Measurements from ENCODE around the gene CNKSR2.

CNKSR2 gene

GRCh38 chrX:21379991-21380390, 5.8 kb downstream of the CNKSR2 start:
- Histone ChIP-seq H3K9me2 (replicated peaks; ENCODE audit: insufficient read depth, low read length) (no peaks in the 10 kb centered on the region), H3K79me2 (ENCODE audit: insufficient read depth, low read length) (peaks cover 11% of the 10 kb centered on the region; the same call in 1 of the 2 replicates), H3K36me3 (ENCODE audit: low read length) (no peaks in the 10 kb centered on the region), H3K4me3 (ENCODE audit: insufficient read depth, low read length, poor library complexity, severe bottlenecking) (no peak overlapping the region), H3K4me2 (ENCODE audit: low read depth, low read length, poor library complexity, severe bottlenecking) (no peak overlapping the region), H3F3A (ENCODE audit: insufficient read depth) (no peaks in the 10 kb centered on the region), H4K20me1 (ENCODE audit: low read depth, low read length) (no peaks in the 10 kb centered on the region), H2AFZ (ENCODE audit: low read depth, low read length, severe bottlenecking) (no peak overlapping the region), H3K27ac (ENCODE audit: low read depth, low read length) (no peak overlapping the region), H3K27me3 (ENCODE audit: low read length) (no peaks in the 10 kb centered on the region), H3K9ac (ENCODE audit: low read length) (no peak overlapping the region), H3K9me3 (ENCODE audit: insufficient read depth, low read length) (no peaks in the 10 kb centered on the region)
- TF ChIP-seq CTCF (IDR thresholded peaks at IDR 0.05; ENCODE audit: insufficient read depth, low read length, poor library complexity, severe bottlenecking) (no peak), EZH2phosphoT487 (conservative IDR thresholded peaks at IDR 0.05; ENCODE audit: low read length) (no peak)

GRCh38 chrX:21382715-21383114, 8.5 kb downstream of the CNKSR2 start:
- TF ChIP-seq EZH2phosphoT487 (conservative IDR thresholded peaks at IDR 0.05; ENCODE audit: low read length), result no peak
- no peak for TF ChIP-seq CTCF (IDR thresholded peaks at IDR 0.05; ENCODE audit: insufficient read depth, low read length, poor library complexity, severe bottlenecking)

GRCh38 chrX:21383546-21383945, 9.3 kb downstream of the CNKSR2 start:
- H2AFZ ChIP-seq (ENCODE audit: low read depth, low read length, severe bottlenecking), result no peak overlapping the region
- peaks cover 4% of the 10 kb centered on the region; the same call in 1 of the 2 replicates for H3K79me2 ChIP-seq (ENCODE audit: insufficient read depth, low read length)
- H3K4me3 ChIP-seq (ENCODE audit: insufficient read depth, low read length, poor library complexity, severe bottlenecking), result no peak overlapping the region
- no peaks in the 10 kb centered on the region for H3F3A ChIP-seq (ENCODE audit: insufficient read depth)
- H3K27ac ChIP-seq (ENCODE audit: low read depth, low read length), result no peak overlapping the region
- no peak overlapping the region for H3K9ac ChIP-seq (ENCODE audit: low read length)
- no peaks in the 10 kb centered on the region for H4K20me1 ChIP-seq (ENCODE audit: low read depth, low read length)
- no peak overlapping the region for H3K4me2 ChIP-seq (ENCODE audit: low read depth, low read length, poor library complexity, severe bottlenecking)
- TF ChIP-seq EZH2phosphoT487 (conservative IDR thresholded peaks at IDR 0.05; ENCODE audit: low read length) (no peak), CTCF (IDR thresholded peaks at IDR 0.05; ENCODE audit: insufficient read depth, low read length, poor library complexity, severe bottlenecking) (no peak)
- no peaks in the 10 kb centered on the region for H3K36me3 ChIP-seq (ENCODE audit: low read length)
- H3K9me3 ChIP-seq (ENCODE audit: insufficient read depth, low read length), result no peaks in the 10 kb centered on the region
- H3K27me3 ChIP-seq (ENCODE audit: low read length), result no peaks in the 10 kb centered on the region
- H3K9me2 ChIP-seq (replicated peaks; ENCODE audit: insufficient read depth, low read length), result no peaks in the 10 kb centered on the region

More at GRCh38 chrX:21382715-21383114, 8.5 kb downstream of the CNKSR2 start:
- Histone ChIP-seq H4K20me1 (ENCODE audit: low read depth, low read length) (no peaks in the 10 kb centered on the region), H3K36me3 (ENCODE audit: low read length) (no peaks in the 10 kb centered on the region), H3K4me3 (ENCODE audit: insufficient read depth, low read length, poor library complexity, severe bottlenecking) (no peak overlapping the region), H3K9me2 (replicated peaks; ENCODE audit: insufficient read depth, low read length) (no peaks in the 10 kb centered on the region), H3K27ac (ENCODE audit: low read depth, low read length) (no peak overlapping the region), H3K9me3 (ENCODE audit: insufficient read depth, low read length) (no peaks in the 10 kb centered on the region), H3K79me2 (ENCODE audit: insufficient read depth, low read length) (peaks cover 4% of the 10 kb centered on the region; the same call in 1 of the 2 replicates), H3K27me3 (ENCODE audit: low read length) (no peaks in the 10 kb centered on the region), H2AFZ (ENCODE audit: low read depth, low read length, severe bottlenecking) (no peak overlapping the region), H3K9ac (ENCODE audit: low read length) (no peak overlapping the region), H3K4me2 (ENCODE audit: low read depth, low read length, poor library complexity, severe bottlenecking) (no peak overlapping the region), H3F3A (ENCODE audit: insufficient read depth) (no peaks in the 10 kb centered on the region)

Data from SU-DHL-6 (cell line).